Panc1 (cell line): Measurements from ENCODE around the gene SLCO3A1. TPM values are rescaled to one million over a fixed set of nuclear protein-coding genes. Genes with fewer than 3 reads are reported as not detected.

Source experiments
- ATAC-seq: fragments of 200-7000 bp; cut with Tn5 transposase; 2 replicates; pipeline ENCODE4 v1.9.1; 2020; ENCODE audit warnings: mild to moderate bottlenecking, moderate library complexity
- BruUV-seq: library from RNA; stranded (reverse); fragments of 400-500 nt; replicated peaks from 2 replicates; lab custom pipeline; 2021; lab: Mats Ljungman, UMichigan
- CTCF ChIA-PET: fragments of 300-600 bp; sonication (Branson Sonifier 250); formaldehyde crosslinking; loops from one replicate; lab custom pipeline; 2022; ENCODE audit warnings: antibody characterized with exemption; lab: Charles Lee
- POLR2A ChIA-PET: fragments of 300-600 bp; sonication (Branson Sonifier 250); formaldehyde crosslinking; loops from one replicate; lab custom pipeline; 2022; ENCODE audit warnings: antibody characterized with exemption; lab: Charles Lee
- DNase-seq: peaks from one replicate; pipeline ENCODE4 v3.0.0-alpha.2; 2010; ENCODE audit warnings: low read depth, low spot score
- H3K27ac ChIP-seq: 2 replicates; pipeline ENCODE4 v1.5.1; 2011; ENCODE audit warnings: mild to moderate bottlenecking, low read length, inconsistent platforms
- H3K27me3 ChIP-seq: fragments of 200-500 bp; sonication (Bioruptor generic); 2 replicates; pipeline ENCODE4 v1.6.0; 2014; ENCODE audit warnings: low read length, inconsistent platforms; ENCODE audit not compliant: control insufficient read depth, insufficient read depth
- H3K36me3 ChIP-seq: fragments of 200-500 bp; sonication (Bioruptor generic); 2 replicates; pipeline ENCODE4 v1.5.1; 2014; ENCODE audit warnings: inconsistent platforms, mild to moderate bottlenecking, low read length, moderate library complexity; ENCODE audit not compliant: control insufficient read depth, insufficient read depth
- H3K4me1 ChIP-seq: 2 replicates; pipeline ENCODE4 v1.5.1; 2011; ENCODE audit warnings: inconsistent platforms, mild to moderate bottlenecking, low read length, moderate library complexity; ENCODE audit not compliant: control insufficient read depth, insufficient read depth
- H3K4me3 ChIP-seq, 2 experiments: 2 replicates each; pipeline ENCODE4 v1.5.1; 2011 to 2012; ENCODE audit warnings: low read depth in 2 of 2, low read length in 2 of 2, mild to moderate bottlenecking in 2 of 2, inconsistent platforms in 1 of 2, moderate library complexity in 1 of 2
- H3K9me3 ChIP-seq: fragments of 200-500 bp; sonication (Bioruptor generic); 2 replicates; pipeline ENCODE4 v1.5.1; 2014; ENCODE audit warnings: low read depth, mild to moderate bottlenecking, inconsistent platforms, low read length, moderate library complexity; ENCODE audit not compliant: control insufficient read depth, insufficient read depth
- CTCF ChIP-seq: fragments of 450-650 bp; IDR thresholded peaks from 2 replicates; pipeline ENCODE4 v1.5.1; 2017; ENCODE audit warnings: mild to moderate bottlenecking
- POLR2AphosphoS5 ChIP-seq: IDR thresholded peaks from 2 replicates; pipeline ENCODE4 v1.6.1; 2012; ENCODE audit warnings: mild to moderate bottlenecking, low read depth, low read length, moderate library complexity
- REST ChIP-seq, 2 experiments: IDR thresholded peaks; 2 replicates each; pipeline ENCODE4 v1.6.1; 2011 to 2012; ENCODE audit warnings: low read depth in 2 of 2, control low read depth in 1 of 2, low read length in 1 of 2, mild to moderate bottlenecking in 1 of 2, moderate library complexity in 1 of 2; ENCODE audit not compliant: insufficient read depth in 1 of 2
- SIN3A ChIP-seq: IDR thresholded peaks from 2 replicates; pipeline ENCODE4 v1.6.1; 2012; ENCODE audit warnings: low read depth, mild to moderate bottlenecking, low read length, moderate library complexity, borderline replicate concordance; ENCODE audit not compliant: insufficient read depth
- TCF7L2 ChIP-seq: IDR thresholded peaks from 2 replicates; pipeline ENCODE4 v1.6.1; 2011; ENCODE audit warnings: mild to moderate bottlenecking, low read depth, low read length, inconsistent platforms
- in situ Hi-C: cut with HindIII; loops from 2 replicates; pipeline ENCODE4 v1.10.0; 2016; ENCODE audit warnings: low sequenced_read_pairs, low pct_unique_long_range_greater_than_20kb
- intact Hi-C: fragments of 100-400 bp; cut with micrococcal nuclease; formaldehyde crosslinking; loops from one replicate; pipeline ENCODE4 v1.10.0; 2022; ENCODE audit not compliant: unreplicated experiment
- total RNA-seq: library from RNA; stranded (reverse); gene quantifications from one replicate; pipeline ENCODE4 v1.2.1, GENCODE V29; 2021; ENCODE audit not compliant: unreplicated experiment

The SLCO3A1 gene
- total RNA-seq, 1 experiment from 2014 or later = 20.6 TPM

- Histone ChIP-seq H3K4me1 (no peaks in the 10 kb centered on the region), H3K9me3 (no peaks in the 10 kb centered on the region), H3K27me3 (no peaks in the 10 kb centered on the region), H3K27ac (no peak overlapping the region), H3K4me3 (no peak overlapping the region), H3K36me3 (no peaks in the 10 kb centered on the region)
- no peak for ATAC-seq
- in situ Hi-C loops (no loop called here), intact Hi-C loops (loop anchor here (5.0 kb wide), 3 partner anchors 128 to 613 kb away; no protein-coding TSS in a partner anchor)
- no peak for TF ChIP-seq SIN3A
- TF ChIP-seq POLR2AphosphoS5 = no peak
- ChIA-PET CTCF (no interaction called here), POLR2A (no interaction called here)
- BruUV-seq = no TSS peak
- DNase-seq = no peak
Observed at GRCh38 chr15:92098869-92099268, 245.4 kb downstream of the SLCO3A1 start.

GRCh38 chr15:92100301-92100700, 246.8 kb downstream of the SLCO3A1 start:
- BruUV-seq = no TSS peak
- H3K4me3 ChIP-seq = no peak overlapping the region
- POLR2A ChIA-PET = no interaction called here
- CTCF ChIA-PET = no interaction called here
- H3K36me3 ChIP-seq = no peaks in the 10 kb centered on the region
- DNase-seq (no peak), ATAC-seq (no peak)
- no peaks in the 10 kb centered on the region for H3K4me1 ChIP-seq
- TF ChIP-seq SIN3A (no peak), REST (IDR thresholded peaks at IDR 0.05; ENCODE audit: insufficient read depth in 1 of 2, low read depth in 2 of 2, low read length in 1 of 2) (no peak), CTCF (no peak)
- H3K27me3 ChIP-seq = no peaks in the 10 kb centered on the region
- no peaks in the 10 kb centered on the region for H3K9me3 ChIP-seq
- no peak overlapping the region for H3K27ac ChIP-seq
- intact Hi-C loops = no loop called here
- in situ Hi-C loops = no loop called here

- Histone ChIP-seq H3K27ac (no peak overlapping the region), H3K9me3 (no peaks in the 10 kb centered on the region), H3K4me3 (no peak overlapping the region), H3K27me3 (no peaks in the 10 kb centered on the region), H3K36me3 (no peaks in the 10 kb centered on the region), H3K4me1 (no peaks in the 10 kb centered on the region)
- in situ Hi-C loops (no loop called here), intact Hi-C loops (no loop called here)
- no peak for ATAC-seq
- TF ChIP-seq REST (IDR thresholded peaks at IDR 0.05; ENCODE audit: insufficient read depth in 1 of 2, low read depth in 2 of 2, low read length in 1 of 2) (no peak), CTCF (no peak), TCF7L2 (no peak), SIN3A (no peak), POLR2AphosphoS5 (no peak)
- ChIA-PET POLR2A (no interaction called here), CTCF (no interaction called here)
- no TSS peak for BruUV-seq
- no peak for DNase-seq
Observed at GRCh38 chr15:92100751-92101150, 247.2 kb downstream of the SLCO3A1 start.
